GM21576 (cell line): Measurements from ENCODE around the gene CDH20.

Experiments
- ATAC-seq: cut with Tn5 transposase; IDR thresholded peaks from one replicate; pipeline ENCODE4 v1.9.1; 2021; ENCODE audit warnings: mild to moderate bottlenecking, moderate library complexity; ENCODE audit not compliant: unreplicated experiment

The CDH20 gene

GRCh38 chr18:61420218-61420885, 87.1 kb downstream of the CDH20 start:
- no peak for ATAC-seq

DNA sequence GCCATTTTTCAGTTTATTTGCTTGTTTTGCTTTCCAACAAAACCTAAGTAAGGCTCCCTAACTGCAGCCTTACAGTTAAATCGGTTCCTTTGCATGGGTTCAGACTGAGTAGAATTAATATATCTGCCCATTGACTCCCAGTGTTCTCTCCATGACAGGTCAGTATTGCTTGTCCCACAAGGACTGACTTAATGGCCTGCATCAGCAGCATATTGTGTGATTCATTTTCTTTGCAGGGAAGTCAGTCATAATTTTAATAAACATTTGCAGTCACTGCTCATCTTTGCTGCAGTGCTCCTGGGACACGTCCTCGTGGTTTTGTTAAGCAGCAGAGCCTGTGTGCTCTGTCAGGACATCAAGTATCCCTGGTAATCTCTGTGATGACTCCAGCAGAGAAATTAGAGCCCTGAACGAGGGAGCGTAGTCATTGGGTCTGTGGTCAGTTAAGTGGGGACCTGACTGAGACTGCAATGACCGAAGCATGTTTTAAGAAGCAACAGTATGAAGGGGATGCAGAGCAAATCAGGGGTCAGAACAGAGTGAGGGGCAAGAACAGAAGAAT, 93.3 kb downstream of the CDH20 start:
- no peak for ATAC-seq

DNA sequence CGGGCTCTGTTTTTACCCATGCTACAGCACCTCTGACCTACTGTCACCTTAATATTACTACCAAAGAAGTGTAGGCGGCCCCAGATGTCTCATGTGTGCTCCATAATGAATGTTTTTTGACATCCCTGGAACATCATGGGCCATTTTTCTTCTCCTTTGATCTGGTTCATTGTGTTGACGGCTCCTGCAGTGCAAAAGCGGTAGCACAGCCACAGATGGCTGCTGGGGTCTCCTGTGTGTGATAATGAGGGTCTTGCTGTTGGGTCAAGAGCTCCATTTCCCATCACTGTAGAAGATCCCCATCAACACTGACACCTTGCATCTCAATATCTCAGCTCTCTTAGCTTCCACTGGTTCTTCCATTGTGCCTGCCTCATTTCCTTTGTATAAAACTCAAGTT, 95.0 kb downstream of the CDH20 start:
- ATAC-seq = no peak

GRCh38 chr18:61432590-61432989, 99.4 kb downstream of the CDH20 start:
- no peak for ATAC-seq

GRCh38 chr18:61435064-61435652, 101.9 kb downstream of the CDH20 start:
- peak; percentile 84 for ATAC-seq

- no peak for ATAC-seq
Measured at GRCh38 chr18:61443081-61443725, 110.0 kb downstream of the CDH20 start.

GRCh38 chr18:61448316-61448715, 115.1 kb downstream of the CDH20 start:
- ATAC-seq = peak; percentile 86

GRCh38 chr18:61459896-61460648, 126.8 kb downstream of the CDH20 start:
- ATAC-seq = no peak

GRCh38 chr18:61464551-61465142, 131.4 kb downstream of the CDH20 start:
- no peak for ATAC-seq

GRCh38 chr18:61466736-61467135, 133.5 kb downstream of the CDH20 start:
- no peak for ATAC-seq

DNA sequence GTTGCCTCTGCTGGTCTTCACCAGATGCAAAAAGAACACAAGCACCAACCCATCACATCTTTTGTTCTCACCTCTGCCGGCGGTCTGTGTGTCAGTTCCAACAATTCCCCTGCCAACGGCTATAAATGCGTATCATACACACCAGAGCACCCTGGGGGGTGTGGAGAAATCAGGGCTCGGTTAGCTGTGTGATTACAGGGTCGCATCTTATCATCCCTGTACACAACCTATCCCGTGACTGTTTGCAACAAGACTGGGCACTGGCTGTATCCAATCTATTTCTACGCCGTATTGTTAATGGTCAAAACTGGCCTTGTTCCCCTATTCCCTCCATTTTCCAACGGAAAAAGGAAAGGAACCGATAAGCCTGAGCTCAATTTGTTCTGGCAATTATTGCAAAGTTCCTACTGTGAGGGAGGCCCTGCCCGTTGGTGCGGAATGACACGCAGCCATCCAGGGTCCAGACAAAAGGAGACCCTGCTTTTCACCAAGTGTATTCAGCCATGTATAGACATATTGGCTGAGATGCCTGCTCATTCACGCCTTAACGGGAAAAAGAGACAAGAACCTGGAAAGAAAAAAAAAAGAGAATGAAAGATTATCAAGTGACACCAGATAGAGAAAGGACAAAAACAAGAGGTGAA, 136.9 kb downstream of the CDH20 start:
- ATAC-seq = no peak

DNA sequence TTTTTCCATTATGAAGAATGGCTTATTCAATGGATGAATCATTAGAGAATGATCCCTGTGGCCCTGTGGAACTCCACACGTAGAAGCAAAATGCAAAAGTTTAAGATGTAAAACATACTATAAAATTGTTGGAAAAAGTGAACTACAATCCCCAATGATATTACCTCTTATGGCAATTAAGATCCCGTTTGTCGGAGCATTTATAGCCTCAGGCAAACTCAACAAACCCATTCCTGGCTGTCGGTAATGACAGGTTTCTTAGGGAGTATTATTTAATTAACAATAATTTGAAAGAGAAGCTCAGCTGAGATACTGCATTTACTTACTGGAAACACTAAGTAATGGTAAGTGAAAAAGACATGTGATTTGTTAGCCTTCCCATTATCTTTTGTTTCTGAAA, 138.3 kb downstream of the CDH20 start:
- no peak for ATAC-seq

- no peak for ATAC-seq
Measured at GRCh38 chr18:61471942-61472341, 138.7 kb downstream of the CDH20 start.

- ATAC-seq = no peak
Measured at GRCh38 chr18:61474341-61474740, 141.1 kb downstream of the CDH20 start.

GRCh38 chr18:61474918-61475317, 141.7 kb downstream of the CDH20 start:
- ATAC-seq = no peak

DNA sequence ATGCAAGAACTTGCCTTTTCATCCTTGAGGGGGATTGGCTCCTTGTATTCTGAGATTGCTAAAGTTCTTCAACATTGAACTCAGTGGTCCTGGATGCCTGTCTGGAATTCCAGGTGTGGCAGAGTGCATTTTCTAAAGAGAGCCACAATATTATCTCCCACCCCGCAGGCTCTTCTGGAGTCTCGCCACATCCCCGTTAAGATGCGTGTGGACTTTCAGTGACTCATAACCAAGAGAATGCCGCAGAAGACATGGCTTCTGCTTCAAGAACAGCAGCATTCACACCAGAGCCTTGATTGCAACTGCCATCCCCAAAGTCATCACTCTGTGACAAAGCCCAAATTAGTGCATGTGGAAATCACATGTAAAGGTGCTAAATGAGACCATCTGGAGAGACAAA, 142.7 kb downstream of the CDH20 start:
- ATAC-seq = no peak

GRCh38 chr18:61489334-61489733, 156.1 kb downstream of the CDH20 start:
- ATAC-seq = no peak

- ATAC-seq = no peak
Measured at GRCh38 chr18:61496374-61496773, 163.1 kb downstream of the CDH20 start.

GRCh38 chr18:61497422-61497821, 164.2 kb downstream of the CDH20 start:
- ATAC-seq = no peak

GRCh38 chr18:61502472-61502871, 169.2 kb downstream of the CDH20 start:
- ATAC-seq = peak; percentile 59
